ENCODE measurements around the gene ATRIP. TPM values are rescaled to one million over a fixed set of nuclear protein-coding genes. Genes with fewer than 3 reads are reported as not detected.
"Not testable (repeated sequence)": the region's sequence is repeated elsewhere in the genome, so short reads cannot be mapped to it uniquely, and the experiment has no call there.

Gene ATRIP
- total and polyA plus RNA-seq, 10 of the 15 experiments (the other 5 are each of a cell fraction or from before 2014, with no cell fraction given): 1.4 to 16.0 (median 10.1) TPM

DNA sequence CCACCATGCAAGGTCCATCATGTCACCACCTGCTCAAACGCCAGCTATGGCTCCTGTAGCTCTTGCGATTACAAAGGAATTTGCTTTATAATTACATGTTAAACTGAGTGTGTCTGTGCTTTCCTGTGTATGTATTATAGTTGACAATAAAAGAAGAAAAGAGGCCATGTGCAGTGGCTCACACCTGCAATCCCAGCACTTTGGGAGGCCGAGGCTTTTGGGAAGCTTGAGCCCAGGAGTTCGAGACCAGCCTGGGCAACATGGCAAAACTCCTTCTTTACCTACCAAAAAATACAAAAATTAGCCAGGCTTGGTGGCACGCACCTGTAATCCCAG is 27.0 kb downstream of the ATRIP start (continued):
- TF ChIP-seq ZBTB33 (IDR thresholded peaks at IDR 0.05): no peak

DNA sequence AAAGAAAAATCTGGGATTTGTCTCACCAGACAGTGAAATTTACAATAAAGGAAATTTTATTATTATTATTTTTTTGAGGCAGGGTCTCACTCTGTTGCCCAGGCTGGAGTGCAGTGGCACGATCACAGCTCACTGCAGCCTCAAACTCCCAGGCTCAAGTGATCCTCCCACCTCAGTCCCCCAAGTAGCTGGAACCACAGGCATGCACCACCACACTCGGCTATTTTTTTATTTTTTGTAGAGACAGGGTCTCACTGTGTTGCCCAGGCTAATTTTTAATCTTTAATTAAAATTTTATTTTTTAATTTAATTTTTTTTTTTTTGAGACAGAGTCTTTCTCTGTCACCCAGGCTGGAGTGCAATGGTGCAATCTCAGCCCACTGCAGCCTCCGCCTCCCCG is 27.5 kb downstream of the ATRIP start:
- BruUV-seq (replicated peaks); H3K9me3 ChIP-seq (replicated peaks; ENCODE audit: control insufficient read depth, insufficient read depth, low read length); intact Hi-C loops (cut with micrococcal nuclease; ENCODE audit: unreplicated experiment); H3K4me3 ChIP-seq; FAIRE-seq; H3K27me3 ChIP-seq (replicated peaks in 1 of 2; ENCODE audit: control insufficient read depth in 2 of 2, insufficient read depth in 2 of 2, low read length in 1 of 2); DNase-seq (ENCODE audit: low read depth, low spot score); H2AFZ ChIP-seq (ENCODE audit: control insufficient read depth, low read depth, low read length); H4K20me1 ChIP-seq (ENCODE audit: control insufficient read depth, insufficient read depth); H3K4me2 ChIP-seq (ENCODE audit: control insufficient read depth, insufficient read depth); H3K36me3 ChIP-seq (ENCODE audit: control insufficient read depth in 2 of 2, insufficient read depth in 2 of 2, low read length in 1 of 2); H3K9ac ChIP-seq (ENCODE audit: control insufficient read depth, insufficient read depth, low read length); H3K27ac ChIP-seq (ENCODE audit: control insufficient read depth, insufficient read depth); in situ Hi-C loops (cut with MboI); ATAC-seq: not testable (repeated sequence)
- WGBS (ENCODE audit: insufficient coverage, insufficient replicate concordance, low lambda C conversion rate, missing lambda C conversion rate): 100% methylated on average over 4 of the region's 4 CpGs
- RAD21 ChIA-PET (ENCODE audit: unreplicated experiment): interaction anchor here (1.0 to 2.4 kb wide), 8 partner anchors 31 to 82 kb away, joined by 4 to 23 read pairs (median 10); partner anchors contain the start of genes CCDC51, PFKFB4 and TMA7
- peaks cover 30% of the 10 kb centered on the region for H3K4me1 ChIP-seq (ENCODE audit: control insufficient read depth, insufficient read depth, low read length)
- POLR2A ChIA-PET: interaction anchor here (0.6 to 10.0 kb wide), 11 partner anchors 11 to 996 kb away, joined by 3 to 91 read pairs (median 6); partner anchors contain the start of genes ATRIP, CCDC51, PFKFB4 and TMA7
- peaks cover 33% of the 10 kb centered on the region for H3K79me2 ChIP-seq (ENCODE audit: control insufficient read depth, insufficient read depth, low read length)
- SMC1A ChIA-PET (ENCODE audit: uncharacterized antibody, unreplicated experiment): interaction anchor here (0.8 to 3.4 kb wide), 10 partner anchors 9 to 79 kb away, joined by 3 to 16 read pairs (median 5); no protein-coding TSS in a partner anchor
- CTCF ChIA-PET: interaction anchor here (0.9 to 3.1 kb wide), 13 partner anchors 12 to 161 kb away, joined by 3 to 37 read pairs (median 5); partner anchors contain the start of genes SHISA5 and SLC26A6

GRCh38 chr3:48474619-48475018 is 28.1 kb downstream of the ATRIP start:
- ATAC-seq (no peak), DNase-seq (ENCODE audit: low read depth, low spot score) (no peak), FAIRE-seq (no peak)
- ChIA-PET SMC1A (ENCODE audit: uncharacterized antibody, unreplicated experiment) (interaction anchor here (2.7 kb wide), 1 partner anchor 38 kb away, joined by 16 read pairs; no protein-coding TSS in a partner anchor), CTCF (interaction anchor here (1.1 to 2.6 kb wide), 6 partner anchors 13 to 161 kb away, joined by 3 to 23 read pairs (median 5); partner anchors contain the start of gene SLC26A6), POLR2A (interaction anchor here (2.5 kb wide), 1 partner anchor 35 kb away, joined by 8 read pairs; the partner anchor contains the start of genes CCDC51 and TMA7), RAD21 (ENCODE audit: unreplicated experiment) (no interaction called here)
- Histone ChIP-seq H2AFZ (ENCODE audit: control insufficient read depth, low read depth, low read length) (no peak overlapping the region), H3K4me1 (ENCODE audit: control insufficient read depth, insufficient read depth, low read length) (peaks cover 33% of the 10 kb centered on the region), H3K4me2 (ENCODE audit: control insufficient read depth, insufficient read depth) (no peak overlapping the region), H3K79me2 (ENCODE audit: control insufficient read depth, insufficient read depth, low read length) (peaks cover 27% of the 10 kb centered on the region), H3K9ac (ENCODE audit: control insufficient read depth, insufficient read depth, low read length) (no peak overlapping the region), H3K27me3 (replicated peaks in 1 of 2; ENCODE audit: control insufficient read depth in 2 of 2, insufficient read depth in 2 of 2, low read length in 1 of 2) (no peaks in the 10 kb centered on the region), H3K4me3 (no peak overlapping the region), H3K36me3 (ENCODE audit: control insufficient read depth in 2 of 2, insufficient read depth in 2 of 2, low read length in 1 of 2) (no peaks in the 10 kb centered on the region), H4K20me1 (ENCODE audit: control insufficient read depth, insufficient read depth) (no peaks in the 10 kb centered on the region), H3K9me3 (replicated peaks; ENCODE audit: control insufficient read depth, insufficient read depth, low read length) (no peaks in the 10 kb centered on the region), H3K27ac (ENCODE audit: control insufficient read depth, insufficient read depth) (no peak overlapping the region)
- intact Hi-C loops (cut with micrococcal nuclease; ENCODE audit: unreplicated experiment) (no loop called here), in situ Hi-C loops (cut with MboI) (no loop called here)
- no TSS peak for BruUV-seq (replicated peaks)
- 89% methylated on average over 4 of the region's 4 CpGs for WGBS (ENCODE audit: insufficient coverage, insufficient replicate concordance, low lambda C conversion rate, missing lambda C conversion rate)
- TF ChIP-seq ZZZ3 (IDR thresholded peaks at IDR 0.05; ENCODE audit: control insufficient read depth, insufficient read length, low read depth) (no peak), PRDM15 (CRISPR knock-in tag; IDR thresholded peaks at IDR 0.05) (no peak), NFYA (IDR thresholded peaks at IDR 0.05; ENCODE audit: borderline replicate concordance, low read depth, low read length) (no peak), USF1 (IDR thresholded peaks at IDR 0.05; ENCODE audit: borderline replicate concordance, extremely low read length, insufficient read depth, low read depth, low read length) (no peak), BHLHE40 (IDR thresholded peaks at IDR 0.05; ENCODE audit: borderline replicate concordance in 1 of 2, low read depth in 2 of 2, low read length in 1 of 2) (no peak), ZNF217 (IDR thresholded peaks at IDR 0.05) (no peak)

Measured in GM12878 (cell line).